Nephron (organoid): ENCODE data around the gene STARD10.
"Not testable (repeated sequence)": the region's sequence is repeated elsewhere in the genome, so short reads cannot be mapped to it uniquely, and the experiment has no call there.

Experiments used
- H3K27ac Mint-ChIP-seq, 3 experiments: 2 replicates each; pipeline ENCODE4 v1.8.0; 2020; ENCODE audit warnings: mixed read lengths in 3 of 3, mild to moderate bottlenecking in 2 of 3, moderate library complexity in 1 of 3
- H3K27me3 Mint-ChIP-seq: 2 replicates; pipeline ENCODE4 v1.8.0; 2021; ENCODE audit warnings: low read depth, mild to moderate bottlenecking, moderate library complexity, mixed read lengths
- H3K36me3 Mint-ChIP-seq: 2 replicates; pipeline ENCODE4 v1.8.0; 2020; ENCODE audit warnings: low read depth, mixed read lengths
- H3K4me1 Mint-ChIP-seq: 2 replicates; pipeline ENCODE4 v1.8.0; 2020; ENCODE audit warnings: mixed read lengths
- H3K4me3 Mint-ChIP-seq, 3 experiments: 2 replicates each; pipeline ENCODE4 v1.8.0; 2020; ENCODE audit warnings: mild to moderate bottlenecking in 3 of 3, mixed read lengths in 3 of 3, moderate library complexity in 2 of 3
- H3K9me3 Mint-ChIP-seq: 2 replicates; pipeline ENCODE4 v1.8.0; 2020; ENCODE audit warnings: mixed read lengths
- CTCF ChIP-seq, 3 experiments: fragments of 200-600 bp; sonication (generic); IDR thresholded peaks; one replicate each; pipeline ENCODE4 v1.5.0; 2021; ENCODE audit warnings: antibody characterized with exemption in 3 of 3; ENCODE audit not compliant: unreplicated experiment in 3 of 3

STARD10 gene

GRCh38 chr11:72828081-72828567 is 34.3 kb upstream of the STARD10 start:
- no peaks in the 10 kb centered on the region for H3K36me3 Mint-ChIP-seq
- no peak overlapping the region for H3K4me3 Mint-ChIP-seq
- no peaks in the 10 kb centered on the region for H3K9me3 Mint-ChIP-seq
- H3K4me1 Mint-ChIP-seq: peaks cover 16% of the 10 kb centered on the region
- no peak for TF ChIP-seq CTCF (IDR thresholded peaks at IDR 0.05; ENCODE audit: unreplicated experiment in 3 of 3)
- H3K27me3 Mint-ChIP-seq: no peaks in the 10 kb centered on the region
- H3K27ac Mint-ChIP-seq: no peak overlapping the region

- not testable (repeated sequence) for H3K4me3 Mint-ChIP-seq, H3K27me3 Mint-ChIP-seq, H3K9me3 Mint-ChIP-seq, H3K27ac Mint-ChIP-seq, H3K36me3 Mint-ChIP-seq
- H3K4me1 Mint-ChIP-seq: peaks cover 12% of the 10 kb centered on the region
These were observed 33.8 kb upstream of the STARD10 start for GRCh38 chr11:72827656-72828055.

- no peaks in the 10 kb centered on the region for H3K27me3 Mint-ChIP-seq
- H3K27ac Mint-ChIP-seq: no peak overlapping the region
- no peaks in the 10 kb centered on the region for H3K9me3 Mint-ChIP-seq
- no peak for TF ChIP-seq CTCF (IDR thresholded peaks at IDR 0.05; ENCODE audit: unreplicated experiment in 3 of 3)
- H3K36me3 Mint-ChIP-seq: no peaks in the 10 kb centered on the region
- peaks cover 8% of the 10 kb centered on the region for H3K4me1 Mint-ChIP-seq
- no peak overlapping the region for H3K4me3 Mint-ChIP-seq
These were observed 33.2 kb upstream of the STARD10 start for GRCh38 chr11:72826942-72827480.

GRCh38 chr11:72826191-72826941 is 32.5 kb upstream of the STARD10 start:
- H3K9me3 Mint-ChIP-seq: no peaks in the 10 kb centered on the region
- H3K27ac Mint-ChIP-seq: no peak overlapping the region
- no peak for TF ChIP-seq CTCF (IDR thresholded peaks at IDR 0.05; ENCODE audit: unreplicated experiment in 3 of 3)
- H3K36me3 Mint-ChIP-seq: no peaks in the 10 kb centered on the region
- no peak overlapping the region for H3K4me3 Mint-ChIP-seq
- H3K27me3 Mint-ChIP-seq: no peaks in the 10 kb centered on the region
- H3K4me1 Mint-ChIP-seq: peaks cover 2% of the 10 kb centered on the region

- peak overlapping the region in 1 of 3 experiments; percentile 30 for H3K27ac Mint-ChIP-seq
- no peaks in the 10 kb centered on the region for H3K36me3 Mint-ChIP-seq
- H3K4me3 Mint-ChIP-seq: no peak overlapping the region
- H3K9me3 Mint-ChIP-seq: no peaks in the 10 kb centered on the region
- no peak for TF ChIP-seq CTCF (IDR thresholded peaks at IDR 0.05; ENCODE audit: unreplicated experiment in 3 of 3)
- H3K27me3 Mint-ChIP-seq: no peaks in the 10 kb centered on the region
- no peaks in the 10 kb centered on the region for H3K4me1 Mint-ChIP-seq
These were observed 31.8 kb upstream of the STARD10 start for GRCh38 chr11:72825661-72826060.

GRCh38 chr11:72824811-72825505 is 31.1 kb upstream of the STARD10 start:
- H3K4me3 Mint-ChIP-seq: peak overlapping the region in 2 of 3 experiments; percentile 29 to 48
- H3K9me3 Mint-ChIP-seq: no peaks in the 10 kb centered on the region
- H3K36me3 Mint-ChIP-seq: no peaks in the 10 kb centered on the region
- peak overlapping the region in 1 of 3 experiments; percentile 30 for H3K27ac Mint-ChIP-seq
- no peaks in the 10 kb centered on the region for H3K27me3 Mint-ChIP-seq
- H3K4me1 Mint-ChIP-seq: no peaks in the 10 kb centered on the region
- TF ChIP-seq CTCF (IDR thresholded peaks at IDR 0.05; ENCODE audit: unreplicated experiment in 3 of 3): no peak
